ENCODE measurements around the gene S100A5.
"Not testable (repeated sequence)": the region's sequence is repeated elsewhere in the genome, so short reads cannot be mapped to it uniquely, and the experiment has no call there.

The S100A5 gene

GRCh38 chr1:153566414-153567371, 26.0 kb upstream of the S100A5 start:
- peak; percentile 90 for DNase-seq

- DNase-seq = peak; percentile 62
Measured at GRCh38 chr1:153565529-153566374, 25.0 kb upstream of the S100A5 start, which contains the start of gene S100A2. S100A2 (minus strand) TSS chr1:153565844; CDS start chr1:153563877, 1,967 bp downstream.

GRCh38 chr1:153563991-153564390, 23.3 kb upstream of the S100A5 start:
- DNase-seq = no peak

- DNase-seq = no peak
Measured at GRCh38 chr1:153563483-153563901, 22.8 kb upstream of the S100A5 start.

GRCh38 chr1:153562021-153562420, 21.3 kb upstream of the S100A5 start:
- not testable (repeated sequence) for DNase-seq

- DNase-seq = no peak
Measured at GRCh38 chr1:153561466-153561985, 20.8 kb upstream of the S100A5 start.

GRCh38 chr1:153560771-153561465, 20.2 kb upstream of the S100A5 start:
- no peak for DNase-seq

GRCh38 chr1:153560241-153560640, 19.5 kb upstream of the S100A5 start:
- no peak for DNase-seq

- no peak for DNase-seq
Measured at GRCh38 chr1:153557877-153558276, 17.1 kb upstream of the S100A5 start.

- DNase-seq = no peak
Measured at GRCh38 chr1:153556348-153556747, 15.6 kb upstream of the S100A5 start.

- no peak for DNase-seq
Measured at GRCh38 chr1:153553830-153554541, 13.3 kb upstream of the S100A5 start.

- no peak for DNase-seq
Measured at GRCh38 chr1:153553096-153553495, 12.4 kb upstream of the S100A5 start.

GRCh38 chr1:153552335-153552734, 11.6 kb upstream of the S100A5 start:
- DNase-seq = no peak

- no peak for DNase-seq
Measured at GRCh38 chr1:153550827-153551500, 10.2 kb upstream of the S100A5 start.

GRCh38 chr1:153550398-153550758, 9.6 kb upstream of the S100A5 start:
- no peak for DNase-seq

- DNase-seq = no peak
Measured at GRCh38 chr1:153549741-153550397, 9.1 kb upstream of the S100A5 start.

GRCh38 chr1:153548722-153549688, 8.3 kb upstream of the S100A5 start, which contains the start of gene S100A3:
S100A3 (minus strand) TSS chr1:153549258; CDS start chr1:153548485, 773 bp downstream.
- no peak for DNase-seq

- no peak for DNase-seq
Measured at GRCh38 chr1:153547560-153548551, 7.1 kb upstream of the S100A5 start.

All from stimulated activated naive CD4-positive, alpha-beta T cell treated with Interleukin-2 at 50 U/mL for 16 hours (primary cell).